ENCODE measurements around the gene CMTM4. TPM values are rescaled to one million over a fixed set of nuclear protein-coding genes. Genes with fewer than 3 reads are reported as not detected.

Gene CMTM4
- total and polyA plus RNA-seq, 2 experiments from 2014 or later, result 3.5 to 21.1 TPM

- H3K4me3 ChIP-seq, result peak overlapping the region; percentile 47
- H3K27ac ChIP-seq, result peak overlapping the region; percentile 95
- H2AFZ ChIP-seq, result peak overlapping the region; percentile 46; the same call in 1 of the 2 replicates
- no peaks in the 10 kb centered on the region for H3K36me3 ChIP-seq (ENCODE audit: low read depth)
- no peaks in the 10 kb centered on the region for H3K27me3 ChIP-seq (replicated peaks; ENCODE audit: insufficient read depth)
- WGBS, 2 experiments (ENCODE audit: low coverage in 1 of 2, low lambda C conversion rate in 2 of 2, missing lambda C conversion rate in 2 of 2), result 1% methylated on average over 9 of the region's 9 CpGs
- no peak for TF ChIP-seq EZH2 (IDR thresholded peaks at IDR 0.05; ENCODE audit: insufficient read depth, poor library complexity, severe bottlenecking)
- TF ChIP-seq EZH2phosphoT487 (IDR thresholded peaks at IDR 0.05; ENCODE audit: insufficient read depth, low read depth), result no peak
- H4K20me1 ChIP-seq (ENCODE audit: insufficient read depth), result no peaks in the 10 kb centered on the region
- peak overlapping the region; percentile 69 for H3K4me2 ChIP-seq (ENCODE audit: unreplicated experiment)
- DNase-seq, result peak; percentile 94
- H3F3A ChIP-seq (ENCODE audit: insufficient read depth), result peaks cover 42% of the 10 kb centered on the region
- in situ Hi-C loops (cut with MboI), result no loop called here
- peaks cover 14% of the 10 kb centered on the region for H3K79me2 ChIP-seq (ENCODE audit: insufficient read depth)
- H3K4me1 ChIP-seq (ENCODE audit: insufficient read depth), result peaks cover 51% of the 10 kb centered on the region
- no peaks in the 10 kb centered on the region for H3K9me2 ChIP-seq (ENCODE audit: insufficient read depth)
- H3K9ac ChIP-seq, result peak overlapping the region; percentile 77
- H3K9me3 ChIP-seq (ENCODE audit: low read depth), result no peaks in the 10 kb centered on the region
These were observed 35.9 kb downstream of the CMTM4 start for GRCh38 chr16:66660422-66661209.

DNA sequence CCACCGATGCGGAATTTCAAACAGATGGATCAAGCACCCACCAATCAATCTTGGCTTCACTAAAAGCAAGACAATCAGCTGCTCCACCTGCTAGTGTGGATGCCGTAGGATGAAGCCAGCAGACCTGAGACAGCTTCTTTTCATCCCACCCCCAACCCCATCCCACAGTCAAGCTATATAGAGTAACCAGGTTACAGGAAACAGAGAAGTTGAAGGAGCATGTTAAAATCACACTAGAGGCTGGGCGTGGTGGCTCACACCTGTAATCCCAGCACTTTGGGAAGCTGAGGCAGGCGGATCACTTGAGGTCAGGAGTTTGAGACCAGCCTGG is 37.7 kb downstream of the CMTM4 start:
- no peaks in the 10 kb centered on the region for H3K27me3 ChIP-seq (replicated peaks; ENCODE audit: insufficient read depth)
- no peaks in the 10 kb centered on the region for H3K36me3 ChIP-seq (ENCODE audit: low read depth)
- no peaks in the 10 kb centered on the region for H3K9me2 ChIP-seq (ENCODE audit: insufficient read depth)
- 96 to 98% methylated on average over 5 of the region's 5 CpGs for WGBS, 2 experiments (ENCODE audit: low coverage in 1 of 2, low lambda C conversion rate in 2 of 2, missing lambda C conversion rate in 2 of 2)
- peaks cover 51% of the 10 kb centered on the region for H3K4me1 ChIP-seq (ENCODE audit: insufficient read depth)
- H3K4me2 ChIP-seq (ENCODE audit: unreplicated experiment), result no peak overlapping the region
- no peaks in the 10 kb centered on the region for H4K20me1 ChIP-seq (ENCODE audit: insufficient read depth)
- H3K79me2 ChIP-seq (ENCODE audit: insufficient read depth), result peaks cover 31% of the 10 kb centered on the region
- H3F3A ChIP-seq (ENCODE audit: insufficient read depth), result peaks cover 42% of the 10 kb centered on the region
- TF ChIP-seq EZH2 (IDR thresholded peaks at IDR 0.05; ENCODE audit: insufficient read depth, poor library complexity, severe bottlenecking) (no peak), EZH2phosphoT487 (IDR thresholded peaks at IDR 0.05; ENCODE audit: insufficient read depth, low read depth) (no peak)
- no peak for DNase-seq
- no peak overlapping the region for H2AFZ ChIP-seq
- no peak overlapping the region for H3K9ac ChIP-seq
- in situ Hi-C loops (cut with MboI), result no loop called here
- no peak overlapping the region for H3K4me3 ChIP-seq
- no peaks in the 10 kb centered on the region for H3K9me3 ChIP-seq (ENCODE audit: low read depth)
- no peak overlapping the region for H3K27ac ChIP-seq

- no peaks in the 10 kb centered on the region for H3K36me3 ChIP-seq (ENCODE audit: low read depth)
- 96 to 97% methylated on average over 6 of the region's 6 CpGs for WGBS, 2 experiments (ENCODE audit: low coverage in 1 of 2, low lambda C conversion rate in 2 of 2, missing lambda C conversion rate in 2 of 2)
- peaks cover 51% of the 10 kb centered on the region for H3K4me1 ChIP-seq (ENCODE audit: insufficient read depth)
- no peaks in the 10 kb centered on the region for H3K27me3 ChIP-seq (replicated peaks; ENCODE audit: insufficient read depth)
- peaks cover 42% of the 10 kb centered on the region for H3F3A ChIP-seq (ENCODE audit: insufficient read depth)
- H3K4me3 ChIP-seq, result no peak overlapping the region
- no peaks in the 10 kb centered on the region for H3K9me3 ChIP-seq (ENCODE audit: low read depth)
- H2AFZ ChIP-seq, result no peak overlapping the region
- H4K20me1 ChIP-seq (ENCODE audit: insufficient read depth), result no peaks in the 10 kb centered on the region
- no peak overlapping the region for H3K4me2 ChIP-seq (ENCODE audit: unreplicated experiment)
- TF ChIP-seq EZH2 (IDR thresholded peaks at IDR 0.05; ENCODE audit: insufficient read depth, poor library complexity, severe bottlenecking) (no peak), EZH2phosphoT487 (IDR thresholded peaks at IDR 0.05; ENCODE audit: insufficient read depth, low read depth) (no peak)
- DNase-seq, result no peak
- no peak overlapping the region for H3K9ac ChIP-seq
- H3K79me2 ChIP-seq (ENCODE audit: insufficient read depth), result peaks cover 36% of the 10 kb centered on the region
- no peak overlapping the region for H3K27ac ChIP-seq
- H3K9me2 ChIP-seq (ENCODE audit: insufficient read depth), result no peaks in the 10 kb centered on the region
- in situ Hi-C loops (cut with MboI), result no loop called here
These were observed 38.2 kb downstream of the CMTM4 start for GRCh38 chr16:66658143-66658859.

- DNase-seq, result peak; percentile 60
- WGBS, 2 experiments (ENCODE audit: low coverage in 1 of 2, low lambda C conversion rate in 2 of 2, missing lambda C conversion rate in 2 of 2), result 34 to 38% methylated on average over 3 of the region's 3 CpGs
These were observed 40.0 kb downstream of the CMTM4 start for GRCh38 chr16:66656547-66656946.

More at GRCh38 chr16:66656547-66656946, 40.0 kb downstream of the CMTM4 start:
- Histone ChIP-seq H3K36me3 (ENCODE audit: low read depth) (no peaks in the 10 kb centered on the region), H2AFZ (no peak overlapping the region), H3K9me3 (ENCODE audit: low read depth) (no peaks in the 10 kb centered on the region), H3K4me3 (no peak overlapping the region), H3K9me2 (ENCODE audit: insufficient read depth) (no peaks in the 10 kb centered on the region), H3F3A (ENCODE audit: insufficient read depth) (peaks cover 35% of the 10 kb centered on the region), H3K79me2 (ENCODE audit: insufficient read depth) (peaks cover 40% of the 10 kb centered on the region), H3K4me1 (ENCODE audit: insufficient read depth) (peaks cover 34% of the 10 kb centered on the region), H3K4me2 (ENCODE audit: unreplicated experiment) (no peak overlapping the region), H4K20me1 (ENCODE audit: insufficient read depth) (no peaks in the 10 kb centered on the region), H3K27me3 (replicated peaks; ENCODE audit: insufficient read depth) (no peaks in the 10 kb centered on the region), H3K27ac (0 out of 2 replicates have a peak overlapping the region, but pooled peaks have one; percentile 11), H3K9ac (no peak overlapping the region)
- in situ Hi-C loops (cut with MboI), result no loop called here
- TF ChIP-seq EZH2phosphoT487 (IDR thresholded peaks at IDR 0.05; ENCODE audit: insufficient read depth, low read depth), result no peak
- TF ChIP-seq EZH2 (IDR thresholded peaks at IDR 0.05; ENCODE audit: insufficient read depth, poor library complexity, severe bottlenecking), result no peak
